ENCODE results near the gene NCKAP5L.
"Not testable (repeated sequence)": the region's sequence is repeated elsewhere in the genome, so short reads cannot be mapped to it uniquely, and the experiment has no call there.

Gene NCKAP5L

GRCh38 chr12:49777800-49778748 lies 50.1 kb downstream of the NCKAP5L start:
- peak; percentile 43 for DNase-seq (ENCODE audit: low read depth)

GRCh38 chr12:49777341-49777740 lies 50.9 kb downstream of the NCKAP5L start:
- no peak for DNase-seq (ENCODE audit: low read depth)

- no peak for DNase-seq (ENCODE audit: low read depth)
These were observed 51.4 kb downstream of the NCKAP5L start for GRCh38 chr12:49776858-49777257.

- DNase-seq (ENCODE audit: low read depth): peak; percentile 84
These were observed 51.8 kb downstream of the NCKAP5L start for GRCh38 chr12:49776413-49776812.

- not testable (repeated sequence) for DNase-seq (ENCODE audit: low read depth)
These were observed 55.1 kb downstream of the NCKAP5L start for GRCh38 chr12:49773102-49773501.

GRCh38 chr12:49767333-49767732 lies 60.9 kb downstream of the NCKAP5L start:
- DNase-seq (ENCODE audit: low read depth): no peak

- no peak for DNase-seq (ENCODE audit: low read depth)
These were observed 62.1 kb downstream of the NCKAP5L start for GRCh38 chr12:49766115-49766455.

DNA sequence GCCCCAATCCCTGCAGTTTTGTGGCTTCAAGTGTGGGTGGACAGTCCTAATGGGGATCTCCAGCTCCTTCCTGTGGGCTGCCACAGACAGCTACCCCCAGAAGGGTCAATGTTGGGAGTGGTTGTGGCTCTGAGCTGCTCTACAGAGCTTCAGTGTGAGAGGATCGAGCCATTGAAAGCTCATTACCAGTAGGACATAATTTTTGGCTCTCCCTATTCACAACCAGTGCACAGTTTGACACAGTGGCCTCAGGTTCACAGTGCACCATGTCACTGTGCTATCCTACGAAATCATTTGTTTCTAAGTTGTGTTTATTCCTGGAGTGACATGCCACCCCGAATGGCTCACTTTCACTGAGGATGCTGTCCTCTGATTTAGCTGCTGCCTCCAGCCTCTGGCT lies 64.1 kb downstream of the NCKAP5L start:
- no peak for DNase-seq (ENCODE audit: low read depth)

GRCh38 chr12:49763006-49763591 lies 65.1 kb downstream of the NCKAP5L start:
- peak; percentile 51 for DNase-seq (ENCODE audit: low read depth)

GRCh38 chr12:49762468-49762847 lies 65.8 kb downstream of the NCKAP5L start:
- no peak for DNase-seq (ENCODE audit: low read depth)

DNA sequence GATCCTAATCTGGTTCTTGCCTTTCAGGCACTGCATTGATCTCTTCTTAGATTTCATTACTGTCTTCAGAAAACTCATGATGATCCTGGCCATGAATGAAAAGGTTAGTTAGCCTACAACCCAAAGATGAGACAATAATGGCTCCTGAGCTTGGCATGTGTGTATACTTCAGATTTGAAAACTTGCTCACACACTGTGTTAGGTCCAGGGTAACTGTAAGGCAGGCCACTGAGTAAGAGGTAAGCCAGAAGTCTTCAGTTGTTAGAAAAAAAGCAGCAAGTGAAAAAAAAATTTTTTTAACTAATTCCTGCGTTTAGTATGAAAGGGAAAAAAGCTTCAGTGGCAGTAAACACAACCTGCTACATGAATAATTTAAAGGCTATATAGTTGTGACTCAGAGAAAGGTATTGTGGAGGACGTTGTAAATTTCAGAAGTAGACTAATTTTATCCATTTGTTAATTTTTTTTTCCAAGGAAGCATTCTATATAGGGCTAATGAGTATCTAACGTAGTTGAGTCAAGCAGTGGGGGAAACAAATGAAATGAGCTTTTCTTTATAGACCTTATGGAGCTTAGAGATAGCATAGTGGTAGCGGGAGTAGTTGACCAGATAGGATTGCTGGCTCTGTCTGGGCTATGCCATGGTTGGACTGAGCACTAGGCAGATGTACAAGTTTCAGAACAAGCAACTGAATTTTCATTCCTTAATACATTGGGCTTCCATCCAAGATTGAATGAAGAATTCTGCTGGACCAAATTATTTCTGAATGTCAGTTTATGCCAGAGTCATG lies 66.3 kb downstream of the NCKAP5L start:
- no peak for DNase-seq (ENCODE audit: low read depth)

DNA sequence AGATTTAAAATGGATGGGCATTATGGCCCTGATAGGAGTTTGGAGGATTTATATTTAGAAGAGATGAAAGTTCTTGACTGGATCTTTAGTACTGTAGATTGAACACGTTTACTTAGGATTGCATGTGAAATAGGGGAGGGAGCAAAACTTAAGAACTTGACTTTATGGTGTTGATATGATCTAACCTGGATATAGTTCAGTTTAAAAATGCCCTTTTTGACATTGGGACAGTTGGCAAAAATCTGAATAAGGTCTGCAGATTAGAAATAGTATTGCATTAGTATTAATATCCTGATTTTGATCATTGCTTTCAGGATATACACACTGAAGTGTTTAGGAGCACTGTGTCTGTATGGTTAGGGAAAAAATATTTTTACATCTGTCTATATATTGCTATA lies 77.2 kb downstream of the NCKAP5L start:
- no peak for DNase-seq (ENCODE audit: low read depth)

DNA sequence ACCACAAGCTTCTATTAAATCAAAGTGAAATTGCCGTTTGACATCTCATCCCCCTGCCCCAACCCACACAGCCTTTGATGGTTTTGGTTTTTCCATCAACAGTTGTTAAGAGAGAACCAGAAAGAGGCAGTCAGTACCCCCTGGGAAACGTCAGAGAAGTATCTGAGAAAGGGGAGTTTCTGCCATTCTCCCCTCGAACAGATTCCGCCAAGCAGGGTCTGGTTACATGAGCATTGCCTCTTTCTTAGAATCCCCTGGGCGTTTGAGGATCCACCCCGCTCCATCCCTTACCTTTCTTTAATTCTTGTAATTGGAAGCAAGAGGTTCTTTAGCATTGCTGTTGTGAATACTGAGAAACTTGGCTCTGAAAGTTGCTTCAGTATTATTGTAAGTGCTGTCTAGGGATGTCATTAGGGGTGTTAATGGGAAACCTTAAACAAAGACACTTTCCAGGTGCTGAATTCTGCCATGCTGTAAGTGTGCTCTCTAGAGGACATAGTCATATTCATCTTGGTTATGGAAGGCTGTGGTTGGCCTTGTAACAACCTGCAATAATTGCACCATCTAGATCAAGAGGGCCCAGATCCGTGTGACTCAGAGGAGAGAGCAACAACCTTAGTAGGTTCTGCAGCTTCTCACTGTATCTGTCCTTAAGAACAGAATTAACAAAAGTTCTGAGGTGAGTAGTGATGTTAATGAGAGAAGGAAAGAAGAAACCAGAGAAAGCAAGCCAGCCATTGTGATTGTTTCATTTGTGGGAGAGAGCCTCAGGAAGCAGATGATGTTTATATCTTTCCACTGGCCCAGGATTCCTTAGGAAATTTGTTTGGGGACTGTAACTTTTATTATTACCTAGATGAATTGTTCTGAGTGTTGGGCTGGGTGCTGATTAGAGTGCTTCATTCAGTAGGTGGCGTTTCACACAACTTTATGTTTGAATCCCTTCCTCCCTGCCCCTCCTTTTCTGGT lies 77.9 kb downstream of the NCKAP5L start:
- peak; percentile 63 for DNase-seq (ENCODE audit: low read depth)

DNA sequence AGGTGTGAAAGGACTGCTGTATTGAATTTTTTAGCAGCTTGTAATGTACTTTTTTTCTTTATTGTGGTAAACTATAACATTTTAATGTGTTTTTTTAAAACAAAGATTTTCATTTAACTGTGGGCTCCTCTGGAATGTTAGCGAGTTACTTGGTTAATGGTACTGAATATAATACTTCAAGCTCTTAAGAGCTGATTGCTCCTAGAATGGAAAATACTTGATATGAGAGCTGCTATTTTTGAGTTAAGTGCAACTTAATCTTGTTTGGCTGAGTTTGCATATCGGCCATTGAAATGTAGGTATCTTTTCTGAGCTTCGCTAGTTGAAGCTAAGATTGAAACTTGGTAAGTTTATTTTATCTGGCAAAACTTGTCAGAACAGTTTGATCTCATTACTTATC lies 79.4 kb downstream of the NCKAP5L start:
- no peak for DNase-seq (ENCODE audit: low read depth)

- DNase-seq (ENCODE audit: low read depth): peak; percentile 45
These were observed 79.9 kb downstream of the NCKAP5L start for GRCh38 chr12:49748306-49748705.

- DNase-seq (ENCODE audit: low read depth): no peak
These were observed 83.8 kb downstream of the NCKAP5L start for GRCh38 chr12:49744363-49744885.

GRCh38 chr12:49741882-49742620 lies 86.2 kb downstream of the NCKAP5L start:
- DNase-seq (ENCODE audit: low read depth): peak; percentile 93
